Measurements from ENCODE around the gene CGRRF1.

The CGRRF1 gene

DNA sequence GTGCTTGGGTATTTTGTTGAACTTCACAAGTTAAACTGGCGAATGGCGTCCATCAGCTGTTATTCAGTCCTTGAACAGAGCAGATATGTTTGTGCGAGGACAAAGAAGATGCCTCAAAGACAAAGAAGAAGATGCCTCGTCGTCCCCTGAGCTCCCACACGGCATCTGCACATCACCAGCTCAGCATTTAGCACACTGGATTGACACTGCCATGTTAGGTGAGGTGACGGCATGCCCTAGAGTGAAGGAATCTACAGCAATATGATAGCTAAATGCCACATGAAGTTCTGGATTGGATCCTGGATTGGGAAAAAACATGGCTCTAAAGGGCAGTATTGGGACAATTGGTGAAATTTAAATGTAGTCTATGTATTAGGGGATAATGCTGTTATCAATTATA, 72.6 kb downstream of the CGRRF1 start:
- DNase-seq = no peak

DNA sequence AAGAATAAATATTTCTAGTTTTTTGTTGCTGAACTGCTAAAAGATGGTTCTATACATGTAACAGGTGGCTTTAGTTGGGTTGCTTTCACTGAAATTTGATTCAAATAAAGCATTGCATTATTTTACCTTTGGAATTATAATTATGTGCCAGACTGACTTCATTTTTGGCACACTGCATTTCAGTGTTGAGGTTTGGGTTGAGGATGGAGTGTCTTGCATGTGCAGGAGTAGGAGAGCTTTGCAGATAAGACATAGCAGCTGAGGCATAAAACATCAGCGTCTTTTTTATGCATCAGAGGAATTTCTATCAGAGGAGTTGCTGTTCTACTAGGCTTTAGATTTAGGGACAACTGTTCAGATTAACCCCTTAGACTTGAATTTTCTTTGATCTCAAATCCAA, 74.4 kb downstream of the CGRRF1 start:
- no peak for DNase-seq

DNA sequence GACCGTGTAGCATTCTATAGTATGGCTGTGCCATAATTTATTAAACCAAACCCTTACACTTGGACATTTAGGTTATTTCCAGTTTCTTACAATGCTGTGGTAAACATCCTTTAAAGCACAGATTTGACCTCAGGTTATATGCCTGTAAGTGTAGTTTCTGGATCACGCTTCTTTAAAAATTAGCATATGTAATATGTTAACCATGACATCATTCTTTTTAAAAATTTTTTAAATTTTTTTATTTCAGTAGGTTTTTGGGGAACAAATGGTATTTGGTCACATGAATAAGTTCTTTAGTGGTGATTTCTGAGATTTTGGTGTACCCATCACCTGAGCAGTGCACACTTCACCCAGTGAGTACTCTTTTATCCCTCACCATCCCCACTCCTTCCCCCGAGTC, 75.5 kb downstream of the CGRRF1 start:
- DNase-seq = no peak

Data from activated naive CD4-positive, alpha-beta T cell treated with anti-CD3 and anti-CD28 coated beads, Interleukin-2, amount 50 U/mL, for 16 hours (primary cell).